H9 (cell line): Measurements from ENCODE around the gene OAS2. TPM values are rescaled to one million over a fixed set of nuclear protein-coding genes. Genes with fewer than 3 reads are reported as not detected.

Experiments
- DNase-seq: peaks from one replicate; pipeline ENCODE4 v3.0.0-alpha.2; 2017
- H2AFZ ChIP-seq: one replicate; pipeline ENCODE4 v1.6.1; 2013; ENCODE audit warnings: mild to moderate bottlenecking, low read length, control low read depth, moderate library complexity
- H2AK5ac ChIP-seq: 2 replicates; pipeline ENCODE4 v1.6.1; 2013; ENCODE audit warnings: low read length, control low read depth, mixed read lengths; ENCODE audit not compliant: insufficient read length
- H2BK120ac ChIP-seq: one replicate; pipeline ENCODE4 v1.6.1; 2013; ENCODE audit warnings: low read depth, mild to moderate bottlenecking, low read length, control low read depth, inconsistent platforms; ENCODE audit not compliant: poor library complexity, severe bottlenecking
- H2BK12ac ChIP-seq: 2 replicates; pipeline ENCODE4 v1.6.1; 2013; ENCODE audit warnings: low read length, control low read depth, mixed read lengths, low read depth; ENCODE audit not compliant: insufficient read length
- H2BK15ac ChIP-seq: 2 replicates; pipeline ENCODE4 v1.6.1; 2013; ENCODE audit warnings: low read depth, low read length, control low read depth
- H2BK20ac ChIP-seq: one replicate; pipeline ENCODE4 v1.6.1; 2013; ENCODE audit warnings: low read depth, mild to moderate bottlenecking, low read length, control low read depth, inconsistent platforms; ENCODE audit not compliant: poor library complexity, severe bottlenecking
- H2BK5ac ChIP-seq: 2 replicates; pipeline ENCODE4 v1.6.1; 2013; ENCODE audit warnings: low read length, control low read depth, mixed read lengths; ENCODE audit not compliant: insufficient read length
- H3K14ac ChIP-seq: 2 replicates; pipeline ENCODE4 v1.6.1; 2013; ENCODE audit warnings: low read length, control low read depth; ENCODE audit not compliant: insufficient read depth
- H3K18ac ChIP-seq: 2 replicates; pipeline ENCODE4 v1.6.1; 2013; ENCODE audit warnings: low read depth, mild to moderate bottlenecking, mixed read lengths, low read length, control low read depth; ENCODE audit not compliant: insufficient read length
- H3K23ac ChIP-seq: 2 replicates; pipeline ENCODE4 v1.6.1; 2013; ENCODE audit warnings: low read length, control low read depth, mixed read lengths, low read depth; ENCODE audit not compliant: insufficient read length
- H3K23me2 ChIP-seq: 2 replicates; pipeline ENCODE4 v1.6.1; 2013; ENCODE audit warnings: low read depth, mild to moderate bottlenecking, mixed read lengths, low read length, control low read depth; ENCODE audit not compliant: insufficient read length, poor library complexity, severe bottlenecking
- H3K27ac ChIP-seq: 2 replicates; pipeline ENCODE4 v1.5.1; 2013; ENCODE audit warnings: low read length, control low read depth, mixed read lengths, low read depth; ENCODE audit not compliant: insufficient read length
- H3K27me3 ChIP-seq: 2 replicates; pipeline ENCODE4 v1.6.1; 2013; ENCODE audit warnings: low read length, control low read depth, inconsistent platforms; ENCODE audit not compliant: insufficient read depth
- H3K4ac ChIP-seq: 2 replicates; pipeline ENCODE4 v1.6.1; 2013; ENCODE audit warnings: low read depth, mild to moderate bottlenecking, control low read depth, inconsistent platforms, low read length, moderate library complexity
- H3K4me1 ChIP-seq: 2 replicates; pipeline ENCODE4 v1.6.1; 2013; ENCODE audit warnings: low read length, control low read depth, inconsistent platforms; ENCODE audit not compliant: insufficient read depth
- H3K4me2 ChIP-seq: 2 replicates; pipeline ENCODE4 v1.6.1; 2013; ENCODE audit warnings: low read length, control low read depth, mixed read lengths; ENCODE audit not compliant: insufficient read length, insufficient read depth
- H3K56ac ChIP-seq: 2 replicates; pipeline ENCODE4 v1.6.1; 2013; ENCODE audit warnings: low read depth, mild to moderate bottlenecking, mixed read lengths, low read length, control low read depth; ENCODE audit not compliant: insufficient read length
- H3K79me1 ChIP-seq: 2 replicates; pipeline ENCODE4 v1.6.1; 2013; ENCODE audit warnings: low read depth, mild to moderate bottlenecking, moderate library complexity, low read length, control low read depth, inconsistent platforms; ENCODE audit not compliant: insufficient read depth, poor library complexity, severe bottlenecking
- H3K79me2 ChIP-seq: 2 replicates; pipeline ENCODE4 v1.6.1; 2013; ENCODE audit warnings: low read length, control low read depth, inconsistent platforms; ENCODE audit not compliant: insufficient read depth
- H3K9ac ChIP-seq: 2 replicates; pipeline ENCODE4 v1.6.1; 2013; ENCODE audit warnings: low read length, control low read depth, mixed read lengths; ENCODE audit not compliant: insufficient read length; ENCODE audit errors: extremely low read depth
- H3K9me3 ChIP-seq: one replicate; pipeline ENCODE4 v1.6.1; 2013; ENCODE audit warnings: low read depth, low read length, inconsistent platforms; ENCODE audit not compliant: control insufficient read depth
- H3T11ph ChIP-seq: one replicate; pipeline ENCODE4 v1.6.1; 2013; ENCODE audit warnings: mild to moderate bottlenecking, low read length, control low read depth, inconsistent platforms
- H4K20me1 ChIP-seq: one replicate; pipeline ENCODE4 v1.6.1; 2013; ENCODE audit not compliant: control insufficient read depth, insufficient read length, insufficient read depth
- H4K5ac ChIP-seq: 2 replicates; pipeline ENCODE4 v1.6.1; 2013; ENCODE audit warnings: low read depth, mild to moderate bottlenecking, mixed read lengths, low read length, control low read depth; ENCODE audit not compliant: insufficient read length
- H4K8ac ChIP-seq: replicated peaks from 2 replicates; pipeline ENCODE4 v1.6.1; 2013; ENCODE audit warnings: low read length, control low read depth, mixed read lengths, low read depth; ENCODE audit not compliant: insufficient read length
- H4K91ac ChIP-seq: 2 replicates; pipeline ENCODE4 v1.6.1; 2013; ENCODE audit warnings: low read depth, mild to moderate bottlenecking, moderate library complexity, mixed read lengths, low read length, control low read depth; ENCODE audit not compliant: insufficient read length
- H3K27ac Mint-ChIP-seq, 3 experiments: 2 replicates in 2 of 3; 3 replicates in 1 of 3; pipeline ENCODE4 v1.8.0; 2020 to 2021; ENCODE audit warnings: mixed read lengths in 3 of 3, mild to moderate bottlenecking in 1 of 3, moderate library complexity in 1 of 3
- H3K27me3 Mint-ChIP-seq: 2 replicates; pipeline ENCODE4 v1.8.0; 2021; ENCODE audit warnings: low read depth, mild to moderate bottlenecking, moderate library complexity, mixed read lengths
- H3K36me3 Mint-ChIP-seq, 3 experiments: 2 replicates in 2 of 3; 3 replicates in 1 of 3; pipeline ENCODE4 v1.8.0; 2020 to 2021; ENCODE audit warnings: low read depth in 3 of 3, mixed read lengths in 3 of 3; ENCODE audit not compliant: insufficient read depth in 1 of 3
- H3K4me1 Mint-ChIP-seq, 2 experiments: 2 replicates each; pipeline ENCODE4 v1.8.0; 2020; ENCODE audit warnings: mixed read lengths in 2 of 2
- H3K4me3 Mint-ChIP-seq, 2 experiments: 2 replicates in 1 of 2; 3 replicates in 1 of 2; pipeline ENCODE4 v1.8.0; 2020 to 2021; ENCODE audit warnings: mild to moderate bottlenecking in 2 of 2, mixed read lengths in 2 of 2, moderate library complexity in 1 of 2
- H3K9me3 Mint-ChIP-seq, 2 experiments: 2 replicates in 1 of 2; 3 replicates in 1 of 2; pipeline ENCODE4 v1.8.0; 2020; ENCODE audit warnings: mild to moderate bottlenecking in 2 of 2, mixed read lengths in 2 of 2, moderate library complexity in 1 of 2
- CTCF ChIP-seq: fragments of 200-600 bp; sonication (generic); conservative IDR thresholded peaks from 3 replicates; pipeline ENCODE4 v1.8.0; 2021; ENCODE audit warnings: antibody characterized with exemption, mild to moderate bottlenecking
- WGBS: extraction: QIAGEN DNeasy Blood & Tissue Kit; methylation state at CpG from one replicate; pipeline ENCODE4 v1.1.7; 2013; ENCODE audit warnings: missing lambda C conversion rate, low lambda C conversion rate, mixed read lengths; ENCODE audit not compliant: insufficient read length; ENCODE audit errors: extremely low coverage; 5-methylcytosine and 5-hydroxymethylcytosine counted together
- total RNA-seq: library from RNA; stranded (reverse); gene quantifications from 2 replicates; pipeline ENCODE4 v1.2.1, GENCODE V29; 2021

Gene OAS2
- total RNA-seq, 1 experiment from 2014 or later = not detected

GRCh38 chr12:112989806-112990205, 11.5 kb downstream of the OAS2 start:
- Mint-ChIP-seq H3K4me3 (no peak overlapping the region), H3K27me3 (peaks cover 6% of the 10 kb centered on the region), H3K36me3 (peaks cover 0 to 6% (median 0%) of the 10 kb centered on the region in 3 experiments; a peak in 3 of 7 replicates), H3K9me3 (peaks cover 9 to 12% of the 10 kb centered on the region in 2 experiments; a peak in 4 of 5 replicates), H3K27ac (peak overlapping the region in 1 of 3 experiments; percentile 54; a peak in 1 of 7 replicates), H3K4me1 (peaks cover 15 to 25% of the 10 kb centered on the region in 2 experiments)
- no CpG with 5 or more reads among the region's 1 CpG for WGBS
- no peaks in the 10 kb centered on the region for H3K79me1 ChIP-seq
- no peaks in the 10 kb centered on the region; the same call in 1 of the 2 replicates for H3K79me2 ChIP-seq
- H3K4me2 ChIP-seq = no peak overlapping the region
- H2AFZ ChIP-seq = no peak overlapping the region
- H3T11ph ChIP-seq = no peak overlapping the region
- no peak for TF ChIP-seq CTCF
- H3K23ac ChIP-seq = no peak overlapping the region
- DNase-seq = peak; percentile 12
- peak overlapping the region; percentile 32 for H3K27ac ChIP-seq
- no peak overlapping the region for H2BK20ac ChIP-seq
- no peak overlapping the region for H4K5ac ChIP-seq
- no peaks in the 10 kb centered on the region for H3K4me1 ChIP-seq
- no peak overlapping the region for H3K4ac ChIP-seq
- H3K9ac ChIP-seq = no peak overlapping the region
- no peak overlapping the region for H3K56ac ChIP-seq
- H2BK12ac ChIP-seq = no peak overlapping the region
- H4K20me1 ChIP-seq = no peaks in the 10 kb centered on the region
- H3K18ac ChIP-seq = no peak overlapping the region
- no peak overlapping the region for H2BK5ac ChIP-seq
- no peaks in the 10 kb centered on the region for H3K23me2 ChIP-seq
- H3K27me3 ChIP-seq = no peaks in the 10 kb centered on the region; the same call in 1 of the 2 replicates
- H2BK120ac ChIP-seq = no peak overlapping the region
- H2BK15ac ChIP-seq = no peak overlapping the region
- H4K8ac ChIP-seq = no peak overlapping the region
- no peaks in the 10 kb centered on the region for H3K9me3 ChIP-seq
- H3K14ac ChIP-seq = no peak overlapping the region
- no peak overlapping the region for H4K91ac ChIP-seq
- no peak overlapping the region for H2AK5ac ChIP-seq
